VCaP (cell line): ENCODE results near the gene SLC4A5.

ENCODE experiments used
- H3K27ac ChIP-seq: fragments of 450-650 bp; 2 replicates; pipeline ENCODE4 v1.5.1; 2017
- TF ChIP-seq, protein P1 (sequence below): fragments of 450-650 bp; conservative IDR thresholded peaks from 2 replicates; pipeline ENCODE4 v1.5.1; 2017; ENCODE audit warnings: mild to moderate bottlenecking, moderate library complexity

SLC4A5 gene

DNA sequence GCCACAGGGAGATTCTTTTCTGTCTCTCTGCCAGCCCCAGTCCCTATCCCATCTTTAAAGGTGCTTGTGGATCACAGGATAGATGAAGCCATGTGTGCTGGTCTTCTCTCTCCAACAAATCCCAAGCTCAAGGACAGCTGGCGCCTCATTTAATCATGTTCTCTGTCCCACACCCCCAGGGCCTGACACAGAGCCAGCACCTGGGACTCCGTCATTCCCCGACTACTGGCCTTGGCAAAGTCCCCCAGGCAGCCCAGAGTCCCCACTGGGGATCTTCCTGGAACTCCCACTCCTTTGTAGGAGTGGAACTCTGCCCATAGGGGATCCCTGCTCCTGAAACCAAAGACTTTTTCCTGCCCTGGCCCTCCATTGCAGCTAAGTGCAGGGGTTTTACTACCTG lies 84.0 kb downstream of the SLC4A5 start:
- TF ChIP-seq, protein P1, sequence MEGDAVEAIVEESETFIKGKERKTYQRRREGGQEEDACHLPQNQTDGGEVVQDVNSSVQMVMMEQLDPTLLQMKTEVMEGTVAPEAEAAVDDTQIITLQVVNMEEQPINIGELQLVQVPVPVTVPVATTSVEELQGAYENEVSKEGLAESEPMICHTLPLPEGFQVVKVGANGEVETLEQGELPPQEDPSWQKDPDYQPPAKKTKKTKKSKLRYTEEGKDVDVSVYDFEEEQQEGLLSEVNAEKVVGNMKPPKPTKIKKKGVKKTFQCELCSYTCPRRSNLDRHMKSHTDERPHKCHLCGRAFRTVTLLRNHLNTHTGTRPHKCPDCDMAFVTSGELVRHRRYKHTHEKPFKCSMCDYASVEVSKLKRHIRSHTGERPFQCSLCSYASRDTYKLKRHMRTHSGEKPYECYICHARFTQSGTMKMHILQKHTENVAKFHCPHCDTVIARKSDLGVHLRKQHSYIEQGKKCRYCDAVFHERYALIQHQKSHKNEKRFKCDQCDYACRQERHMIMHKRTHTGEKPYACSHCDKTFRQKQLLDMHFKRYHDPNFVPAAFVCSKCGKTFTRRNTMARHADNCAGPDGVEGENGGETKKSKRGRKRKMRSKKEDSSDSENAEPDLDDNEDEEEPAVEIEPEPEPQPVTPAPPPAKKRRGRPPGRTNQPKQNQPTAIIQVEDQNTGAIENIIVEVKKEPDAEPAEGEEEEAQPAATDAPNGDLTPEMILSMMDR = no peak

DNA sequence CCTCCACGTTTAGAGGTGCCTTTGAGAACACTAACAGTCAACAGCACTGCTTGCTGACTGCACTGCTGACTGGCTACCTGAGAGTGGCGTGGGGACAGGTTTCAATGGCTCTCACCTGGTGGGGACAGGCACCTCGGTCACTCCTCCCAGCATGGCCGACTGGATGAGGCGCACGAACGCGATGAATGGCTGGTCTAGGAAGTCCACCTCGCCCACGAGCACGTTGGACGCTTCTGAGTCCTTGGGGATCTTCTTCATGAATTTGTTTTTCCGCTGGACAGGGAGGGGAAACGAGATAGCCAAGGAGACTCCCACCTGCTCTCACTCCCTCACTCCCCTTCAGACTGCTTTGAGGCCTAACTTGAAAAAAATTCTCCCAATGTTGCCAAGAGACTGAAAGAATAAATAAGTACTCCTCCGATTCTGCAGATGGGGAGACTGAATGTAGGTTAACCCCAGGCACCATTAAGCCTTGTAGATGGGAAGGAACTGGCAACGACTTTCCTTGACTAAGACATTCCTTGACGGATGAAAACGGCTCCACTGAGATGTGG lies 87.5 kb downstream of the SLC4A5 start:
- TF ChIP-seq, protein P1 = no peak
- H3K27ac ChIP-seq = no peak overlapping the region

More for the DNA sequence above, 84.0 kb downstream of the SLC4A5 start:
- H3K27ac ChIP-seq = no peak overlapping the region

DNA sequence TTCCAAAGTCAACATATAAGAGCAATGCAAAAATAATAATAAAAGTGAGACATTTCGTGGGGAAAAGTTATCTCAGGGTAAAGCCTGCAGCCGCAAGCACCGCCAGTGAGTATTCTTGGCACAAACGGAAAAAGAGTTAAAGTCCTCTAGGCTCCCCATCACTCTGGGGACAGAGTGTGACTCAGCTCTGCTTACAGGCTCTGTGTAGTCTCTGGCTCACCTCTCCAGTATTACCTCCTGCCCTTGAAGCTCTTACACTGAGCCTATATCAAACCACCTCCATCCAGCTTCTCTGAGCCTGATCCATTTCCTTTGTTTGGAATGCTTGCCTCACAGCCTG lies 89.3 kb downstream of the SLC4A5 start:
- TF ChIP-seq, protein P1 = no peak
- H3K27ac ChIP-seq = no peak overlapping the region

DNA sequence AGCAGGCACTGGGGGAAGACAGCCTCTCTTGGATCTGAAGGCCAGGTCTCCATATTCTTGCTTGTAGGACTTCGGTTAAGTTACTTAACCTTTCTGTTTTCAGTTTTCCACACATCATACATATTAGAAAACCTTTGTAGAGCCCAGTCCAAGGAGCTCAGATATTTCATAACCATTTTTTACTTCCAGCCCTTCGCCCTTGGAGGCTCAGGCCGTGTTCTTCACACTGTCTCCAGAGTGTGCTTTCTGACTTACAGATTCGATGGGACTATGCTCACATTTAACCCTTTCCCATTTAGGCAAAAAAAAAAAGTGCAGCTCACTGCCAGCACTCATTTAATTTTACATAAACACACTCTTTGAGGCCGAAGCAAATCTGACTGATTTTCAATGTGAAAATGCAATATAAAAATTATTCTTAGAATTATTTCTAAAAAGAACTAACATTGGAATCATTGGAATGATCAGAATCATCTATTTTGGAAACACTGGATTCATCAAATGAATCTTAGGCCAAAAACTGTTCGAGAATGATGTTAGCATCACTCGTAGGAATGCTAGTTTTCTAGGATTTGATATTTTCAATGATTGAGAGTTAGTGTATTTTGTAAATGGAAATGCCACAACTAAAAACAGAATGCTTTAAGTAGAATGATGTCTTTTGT lies 89.8 kb downstream of the SLC4A5 start:
- no peak overlapping the region for H3K27ac ChIP-seq
- TF ChIP-seq, protein P1 = no peak

DNA sequence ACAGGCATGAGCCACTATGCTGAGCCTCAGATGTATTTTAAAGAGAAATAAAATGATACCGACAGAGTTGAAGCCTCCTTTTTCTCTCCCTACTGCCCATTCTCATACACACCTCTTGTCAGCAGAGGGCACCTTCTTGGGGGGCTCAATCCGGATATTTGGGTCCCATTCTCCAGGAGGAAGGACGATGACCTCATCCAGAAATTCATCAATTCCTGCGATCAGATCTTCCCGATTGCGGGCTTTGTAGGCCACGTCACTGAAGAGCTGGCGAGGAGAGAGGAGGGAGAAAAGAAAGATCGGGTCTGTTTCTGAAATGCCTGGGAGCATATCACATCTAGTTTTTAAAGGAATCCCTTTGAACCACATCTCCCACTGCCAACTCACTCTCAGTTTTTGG lies 90.4 kb downstream of the SLC4A5 start:
- TF ChIP-seq, protein P1 = no peak
- H3K27ac ChIP-seq = no peak overlapping the region

DNA sequence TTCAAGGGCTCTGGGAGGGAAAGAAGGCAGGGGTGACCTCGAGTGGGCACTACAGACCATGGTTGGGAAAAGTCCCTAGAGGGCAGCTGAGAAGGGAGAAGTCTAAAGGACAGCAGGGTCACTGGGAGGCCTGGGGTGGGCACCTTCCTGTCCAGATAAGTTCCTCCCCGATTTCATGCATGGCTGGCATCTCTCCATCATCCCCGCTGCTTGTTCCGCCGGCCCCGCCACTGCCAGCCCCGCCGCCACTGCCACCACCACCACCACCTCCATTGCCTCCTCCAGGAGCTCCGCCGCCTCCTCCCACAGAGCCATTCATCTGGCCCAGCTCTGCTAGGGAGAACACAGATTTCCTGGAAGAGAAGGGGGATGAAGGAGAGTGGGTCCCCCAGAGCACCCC lies 91.2 kb downstream of the SLC4A5 start:
- TF ChIP-seq, protein P1 = no peak
- no peak overlapping the region for H3K27ac ChIP-seq

DNA sequence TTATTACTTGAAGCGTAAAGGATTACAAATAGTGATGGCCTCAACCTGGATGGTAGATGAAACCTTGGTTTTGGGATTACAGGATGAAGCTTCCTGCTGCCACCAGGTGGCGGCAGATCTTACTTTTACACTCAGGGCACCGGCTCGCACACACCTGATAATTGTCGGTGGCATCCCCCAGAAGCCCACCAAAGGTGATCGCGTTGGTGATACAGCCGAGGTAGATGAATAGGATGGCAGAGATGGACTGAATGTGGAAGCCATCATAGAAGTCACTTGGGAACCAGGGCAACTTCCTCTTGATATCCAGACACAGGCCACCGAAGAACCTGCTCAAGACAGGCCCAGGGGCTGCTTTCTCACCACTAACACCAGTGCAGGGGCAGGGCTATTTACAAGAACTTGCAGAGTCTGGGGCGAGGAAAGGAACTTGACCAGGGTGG lies 93.0 kb downstream of the SLC4A5 start:
- no peak overlapping the region for H3K27ac ChIP-seq
- TF ChIP-seq, protein P1 = peak; percentile 85
